Fibroblast of skin of scalp (primary cell): Measurements from ENCODE around the gene ARL4C.

Experiments used
- DNase-seq: peaks from one replicate; pipeline ENCODE4 v3.0.0-alpha.2; 2013

ARL4C gene

GRCh38 chr2:234444893-234445292, 52.0 kb downstream of the ARL4C start:
- peak; percentile 94 for DNase-seq

- peak; percentile 44 for DNase-seq
These were observed 52.6 kb downstream of the ARL4C start for GRCh38 chr2:234444242-234444730.
